HG02798 (cell line): ENCODE measurements around the gene RPS26.
A peak's percentile ranks its signal among the peaks of the same experiment; 100 is the strongest.
"Not testable (repeated sequence)": the region's sequence is repeated elsewhere in the genome, so short reads cannot be mapped to it uniquely, and the experiment has no call there.

Experiments used
- ATAC-seq: cut with Tn5 transposase; IDR thresholded peaks from one replicate; pipeline ENCODE4 v1.9.1; 2021; ENCODE audit warnings: mild to moderate bottlenecking; ENCODE audit not compliant: unreplicated experiment, poor library complexity

The RPS26 gene

DNA sequence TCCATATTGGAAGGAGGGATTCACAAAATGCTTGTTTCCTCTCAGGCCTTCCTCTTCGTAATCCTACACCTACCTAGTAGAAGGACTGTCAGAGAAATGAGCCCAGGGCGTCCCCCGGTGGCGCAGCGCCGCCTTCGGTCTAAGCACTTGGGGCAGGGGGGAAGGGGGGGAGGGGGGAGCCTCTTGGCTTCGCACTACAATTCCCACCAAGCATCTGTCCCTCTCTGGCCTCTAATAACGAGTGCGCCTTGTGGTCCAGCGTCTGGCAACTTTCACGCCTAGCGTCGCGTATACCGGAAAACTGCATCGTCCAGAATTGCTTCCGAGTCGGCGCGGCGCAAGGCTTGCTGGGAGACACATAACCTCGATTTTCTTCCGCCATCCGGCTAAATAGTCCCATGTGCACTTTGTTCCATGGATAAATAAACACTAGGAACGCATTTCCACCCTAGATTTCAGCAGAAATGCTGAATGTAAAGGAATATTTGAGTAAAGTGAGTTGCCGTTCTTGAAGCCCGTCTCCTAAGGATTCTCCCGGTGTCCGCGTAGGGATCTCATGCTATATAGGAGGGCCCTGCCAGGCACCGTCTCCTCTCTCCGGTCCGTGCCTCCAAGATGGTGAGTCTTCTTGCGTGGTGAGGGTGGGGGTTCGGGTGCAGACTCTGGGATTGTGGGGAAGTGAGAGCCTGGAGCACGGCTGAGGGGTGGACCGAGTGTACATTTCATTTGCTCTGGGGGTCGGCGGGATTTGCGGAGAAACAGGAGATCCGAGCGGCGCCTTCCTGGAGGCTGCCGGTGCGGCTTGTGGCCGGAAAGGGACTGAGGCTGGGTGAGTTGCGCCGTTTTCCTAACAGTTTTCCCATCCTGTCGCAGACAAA, at the start of gene RPS26:
Gene RPS26, plus strand, starts transcription at position 367 of the 878 bp plus-strand sequence. Its CDS starts 249 bp downstream, at position 616.
- ATAC-seq: peak; percentile 94

- ATAC-seq: no peak
Observed at GRCh38 chr12:55993230-55993853, 48.4 kb upstream of the RPS26 start.

GRCh38 chr12:55995366-55995765, 46.4 kb upstream of the RPS26 start:
- ATAC-seq: no peak

DNA sequence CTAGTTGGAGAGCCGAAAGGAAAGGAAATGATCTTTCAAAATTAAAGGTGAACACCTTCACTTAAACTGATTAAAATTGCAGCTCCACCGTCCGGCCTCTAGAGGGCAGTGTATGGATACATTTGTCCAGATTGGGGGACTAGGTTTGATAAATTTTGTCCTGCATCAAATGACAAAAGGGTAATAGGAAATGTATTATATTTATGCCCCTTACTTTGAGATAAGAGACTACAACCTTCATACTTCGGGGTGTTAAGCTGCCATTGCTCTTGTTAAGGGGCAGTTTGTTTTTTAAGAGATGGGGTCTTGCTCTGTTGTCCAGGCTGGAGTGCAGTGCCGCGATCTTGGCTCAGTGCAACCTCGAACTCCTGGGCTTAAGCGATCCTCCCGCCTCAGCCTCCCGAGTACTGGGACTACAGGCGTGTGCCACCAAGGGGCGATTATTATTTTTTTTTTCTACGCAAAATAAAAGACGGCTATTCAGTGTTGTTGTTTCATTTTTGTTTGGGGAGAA, 45.5 kb upstream of the RPS26 start:
- no peak for ATAC-seq

- peak; percentile 100 for ATAC-seq
Observed at GRCh38 chr12:55996715-55997534, 44.8 kb upstream of the RPS26 start, which contains the start of gene SUOX. Gene SUOX (plus strand): TSS chr12:55997276. CDS start chr12:56002222, 4,946 bp downstream.

- peak; percentile 5 for ATAC-seq
Observed at GRCh38 chr12:55997535-55997859, 44.2 kb upstream of the RPS26 start.

DNA sequence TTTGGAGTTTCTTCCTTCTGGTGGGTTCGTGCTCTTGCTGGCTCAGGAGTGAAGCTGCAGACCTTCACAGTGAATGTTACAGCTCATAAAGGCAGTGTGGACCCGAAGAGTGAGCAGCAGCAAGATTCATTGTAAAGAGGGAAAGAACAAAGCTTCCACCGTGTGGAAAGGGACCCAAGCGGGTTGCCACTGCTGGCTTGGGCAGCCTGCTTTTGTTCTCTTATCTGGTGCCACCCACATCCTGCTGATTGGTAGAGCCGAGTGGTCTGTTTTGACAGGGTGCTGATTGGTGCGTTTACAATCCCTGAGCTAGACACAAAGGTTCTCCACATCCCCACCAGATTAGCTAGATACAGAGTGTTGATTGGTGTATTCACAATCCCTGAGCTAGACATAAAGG, 42.2 kb upstream of the RPS26 start:
- ATAC-seq: not testable (repeated sequence)

- not testable (repeated sequence) for ATAC-seq
Observed at GRCh38 chr12:55999999-56000540, 41.6 kb upstream of the RPS26 start.

DNA sequence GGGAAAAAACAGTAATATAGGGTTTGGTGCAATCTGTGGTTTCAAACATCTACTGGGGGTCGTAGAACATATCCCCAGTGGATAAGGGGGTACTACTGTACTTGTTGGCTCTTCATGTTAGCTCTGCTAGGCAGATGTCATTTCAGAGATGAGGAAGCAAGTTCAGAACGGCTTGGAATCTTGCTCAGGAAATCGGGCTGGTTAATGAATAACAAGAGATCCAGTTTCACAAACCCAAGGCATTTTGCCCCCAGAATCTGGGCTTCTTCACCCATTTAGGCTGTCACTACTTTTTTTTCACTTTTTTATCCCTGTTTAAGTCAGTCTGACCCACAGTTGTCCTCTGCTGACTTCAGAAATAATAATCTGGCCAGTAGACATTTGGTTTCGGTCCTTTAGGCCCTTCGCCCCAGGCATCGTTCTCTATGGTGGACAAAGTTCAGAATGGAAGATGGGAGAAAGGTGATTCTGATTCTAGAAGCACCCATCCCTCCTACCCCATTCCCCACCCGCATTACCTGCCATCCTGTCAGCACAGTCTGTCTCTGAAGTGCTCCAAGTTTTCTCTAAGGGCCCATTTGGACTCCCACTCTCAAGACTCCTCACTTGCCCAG, 40.1 kb upstream of the RPS26 start:
- no peak for ATAC-seq

DNA sequence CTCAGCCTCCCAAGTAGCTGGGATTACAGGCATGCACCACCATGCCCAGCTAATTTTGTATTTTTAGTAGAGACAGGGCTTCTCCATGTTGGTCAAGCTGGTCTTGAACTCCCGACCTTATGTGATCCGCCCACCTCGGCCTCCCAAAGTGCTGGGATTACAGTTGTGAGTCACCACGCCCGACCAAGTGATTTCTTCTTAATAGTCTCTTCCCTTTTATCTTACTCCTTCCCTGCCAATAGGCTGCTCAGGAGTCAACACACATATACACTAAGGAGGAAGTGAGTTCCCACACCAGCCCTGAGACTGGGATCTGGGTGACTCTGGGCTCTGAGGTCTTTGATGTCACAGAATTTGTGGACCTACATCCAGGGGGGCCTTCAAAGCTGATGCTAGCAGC, 38.3 kb upstream of the RPS26 start:
- not testable (repeated sequence) for ATAC-seq

GRCh38 chr12:56004211-56004610, 37.5 kb upstream of the RPS26 start:
- no peak for ATAC-seq

DNA sequence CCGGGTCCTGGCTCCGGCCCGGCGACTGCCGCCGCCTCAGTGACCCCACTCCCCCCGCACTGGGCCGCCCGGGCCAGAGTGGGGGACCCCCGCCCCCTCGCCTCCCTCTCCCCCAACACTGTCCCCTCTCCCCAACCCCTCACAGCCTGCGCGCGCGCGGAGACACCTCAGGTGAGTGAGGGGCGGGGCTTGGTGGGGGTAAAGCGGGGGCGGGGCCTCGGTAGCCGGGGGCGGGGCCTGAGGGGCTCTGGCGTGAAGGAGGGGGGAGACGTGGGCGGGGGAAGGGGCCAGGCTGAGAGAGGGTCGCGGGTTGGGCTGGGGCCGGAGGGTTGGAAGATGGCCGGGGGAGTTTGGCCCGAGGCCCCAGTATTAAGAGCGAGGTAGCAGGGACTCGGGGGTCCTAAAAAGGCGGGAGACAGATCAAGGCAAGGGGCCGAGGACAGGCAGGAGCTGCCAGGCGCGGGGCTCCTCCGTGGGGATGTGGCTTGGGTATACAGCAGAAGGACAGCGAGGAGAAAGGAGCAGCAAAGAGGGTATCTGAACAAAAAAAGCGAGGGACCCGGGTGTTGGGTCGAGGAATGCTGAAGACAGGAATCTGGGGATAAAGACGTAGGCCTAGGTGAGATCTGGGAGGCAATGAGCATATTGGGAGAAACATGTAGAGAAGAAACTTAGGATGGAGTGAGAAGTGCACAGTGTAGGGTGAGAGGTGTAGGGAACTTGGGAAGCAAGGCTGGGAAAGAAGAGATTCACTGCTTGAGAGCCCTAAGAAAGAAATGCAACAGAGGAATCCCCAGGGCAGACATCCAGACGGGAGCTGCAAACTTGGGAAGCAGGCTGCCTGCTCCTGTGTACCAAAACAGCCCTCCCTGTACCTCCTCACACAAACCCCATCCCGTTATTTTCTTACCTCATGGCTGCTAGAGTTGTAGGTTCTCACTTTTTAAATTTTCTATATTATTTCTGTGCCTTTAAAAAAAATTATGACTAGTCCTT, 33.9 kb upstream of the RPS26 start:
- peak; percentile 24 for ATAC-seq

- ATAC-seq: no peak
Observed at GRCh38 chr12:56010111-56010570, 31.6 kb upstream of the RPS26 start.

GRCh38 chr12:56011509-56012090, 30.1 kb upstream of the RPS26 start:
- ATAC-seq: no peak

GRCh38 chr12:56013482-56013881, 28.2 kb upstream of the RPS26 start:
- no peak for ATAC-seq

DNA sequence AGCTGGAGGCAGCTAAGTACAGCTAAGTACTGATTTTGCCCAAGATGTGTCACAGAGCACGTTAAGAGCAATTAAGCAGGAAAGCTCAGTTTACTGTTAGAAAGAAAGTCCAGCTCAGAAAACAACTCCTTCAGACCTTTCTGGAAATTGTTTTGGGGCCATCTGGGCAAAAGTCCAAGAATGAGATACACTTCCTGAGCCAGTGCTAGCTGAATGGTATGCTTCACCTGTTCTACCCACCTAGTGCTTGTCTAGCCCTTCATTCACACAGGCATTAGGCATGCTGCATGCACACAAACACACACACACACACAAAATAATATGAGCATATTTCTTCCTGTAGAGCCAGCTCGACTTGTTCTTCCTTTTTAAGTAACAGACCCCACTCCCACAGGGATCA, 27.5 kb upstream of the RPS26 start:
- no peak for ATAC-seq

DNA sequence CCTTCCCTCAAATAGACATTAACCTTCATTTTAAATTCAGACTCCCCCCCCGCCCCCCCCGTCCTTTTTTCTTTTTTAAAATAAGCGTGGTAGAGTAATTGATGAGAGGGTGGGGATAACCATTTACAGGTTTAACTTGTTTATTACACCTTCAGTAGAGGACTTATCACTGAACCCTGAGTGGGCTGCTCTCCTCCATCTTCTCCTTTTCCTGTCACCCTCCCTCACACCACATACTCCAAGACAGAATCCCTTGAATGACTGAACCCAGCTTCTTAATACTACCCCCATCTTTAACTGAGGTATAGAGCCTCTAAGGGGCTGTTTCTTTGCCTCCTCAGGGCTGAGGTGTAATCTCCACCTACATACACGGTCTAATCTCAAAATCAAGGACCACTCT, 24.5 kb upstream of the RPS26 start:
- ATAC-seq: no peak

- no peak for ATAC-seq
Observed at GRCh38 chr12:56018356-56018755, 23.4 kb upstream of the RPS26 start.
